ENCODE results near the gene GLRX. TPM values are rescaled to one million over a fixed set of nuclear protein-coding genes. Genes with fewer than 3 reads are reported as not detected.

GLRX gene
- total RNA-seq, 1 donor from 2014 or later: 32.8 TPM

DNA sequence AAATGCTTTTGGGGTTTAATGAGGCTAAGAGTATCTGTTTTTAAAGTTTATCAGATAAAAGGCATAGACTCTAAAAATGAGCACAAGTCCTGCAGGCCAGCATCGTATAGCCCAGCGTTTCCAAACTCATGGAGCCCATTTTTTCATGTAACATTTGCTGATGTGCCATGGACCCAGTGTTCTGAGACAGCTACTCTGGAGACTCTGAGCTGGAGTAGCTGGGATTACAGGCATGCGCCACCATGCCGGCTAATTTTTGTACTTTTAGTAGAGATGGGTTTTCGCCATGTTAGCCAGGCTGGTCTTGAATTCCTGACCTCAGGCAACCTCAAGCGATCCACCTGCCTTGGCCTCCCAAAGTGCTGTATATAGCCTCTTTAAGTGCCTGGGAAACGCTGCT is 15.8 kb downstream of the GLRX start:
- peaks cover 37% of the 10 kb centered on the region for H3K4me1 Mint-ChIP-seq (ENCODE audit: unreplicated experiment)
- no peak for DNase-seq (ENCODE audit: extremely low spot score, unreplicated experiment)
- peaks cover 10% of the 10 kb centered on the region for H3K36me3 Mint-ChIP-seq (ENCODE audit: unreplicated experiment)
- H3K9me3 Mint-ChIP-seq (ENCODE audit: unreplicated experiment): peaks cover 5% of the 10 kb centered on the region
- H3K4me3 Mint-ChIP-seq (ENCODE audit: unreplicated experiment): no peak overlapping the region
- H3K27me3 Mint-ChIP-seq (ENCODE audit: unreplicated experiment): no peaks in the 10 kb centered on the region
- TF ChIP-seq CTCF (IDR thresholded peaks at IDR 0.05): no peak
- no peak overlapping the region for H3K27ac Mint-ChIP-seq (ENCODE audit: unreplicated experiment)

- Mint-ChIP-seq H3K36me3 (ENCODE audit: unreplicated experiment) (peaks cover 13% of the 10 kb centered on the region), H3K27ac (ENCODE audit: unreplicated experiment) (no peak overlapping the region), H3K9me3 (ENCODE audit: unreplicated experiment) (peaks cover 5% of the 10 kb centered on the region), H3K27me3 (ENCODE audit: unreplicated experiment) (no peaks in the 10 kb centered on the region), H3K4me3 (ENCODE audit: unreplicated experiment) (no peak overlapping the region), H3K4me1 (ENCODE audit: unreplicated experiment) (peaks cover 23% of the 10 kb centered on the region)
- TF ChIP-seq CTCF (IDR thresholded peaks at IDR 0.05): no peak
- DNase-seq (ENCODE audit: extremely low spot score, unreplicated experiment): no peak
These were observed 17.6 kb downstream of the GLRX start for GRCh38 chr5:95804736-95805539.

DNA sequence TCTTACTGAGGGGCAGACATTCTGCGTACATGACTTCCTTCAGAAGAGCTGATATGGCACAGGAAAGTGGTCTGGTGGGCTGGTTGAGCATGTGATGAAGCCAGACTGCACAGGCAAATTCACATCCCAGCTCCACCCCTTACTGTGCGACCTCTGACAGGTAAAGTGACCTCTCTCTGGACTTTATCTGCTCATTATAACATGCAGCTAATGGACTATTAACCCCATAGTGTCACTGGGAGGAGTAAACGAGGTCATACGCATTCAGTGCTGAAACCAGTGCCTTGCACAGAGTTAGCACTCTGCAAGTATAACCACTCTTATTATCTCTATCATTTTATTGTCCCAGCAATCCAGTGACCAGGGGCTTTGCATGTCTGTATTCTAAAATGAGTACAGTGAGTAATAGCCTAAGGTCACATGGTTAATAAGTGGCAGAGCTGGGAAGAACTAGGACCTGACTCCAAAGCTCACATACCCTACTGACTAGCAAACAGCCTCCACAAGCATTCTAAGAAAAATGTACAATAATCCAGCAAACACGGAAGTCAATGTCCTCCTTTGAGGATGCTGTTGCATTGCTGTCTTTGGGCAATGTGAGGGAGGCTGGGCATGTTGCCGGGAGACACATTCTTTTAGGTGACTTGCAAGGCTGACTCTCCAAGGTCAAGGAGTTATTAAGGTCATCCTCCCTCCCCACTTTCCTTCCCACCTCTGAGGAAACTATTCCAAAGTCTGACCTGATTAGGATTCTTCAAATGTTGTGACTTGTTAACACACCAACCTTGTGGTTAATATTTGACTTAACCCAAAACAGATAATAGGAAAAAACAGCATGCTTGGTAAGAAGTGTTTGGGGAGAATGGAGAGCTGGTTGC is 19.0 kb downstream of the GLRX start:
- H3K4me3 Mint-ChIP-seq (ENCODE audit: unreplicated experiment): no peak overlapping the region
- H3K9me3 Mint-ChIP-seq (ENCODE audit: unreplicated experiment): peaks cover 5% of the 10 kb centered on the region
- TF ChIP-seq CTCF (IDR thresholded peaks at IDR 0.05): no peak
- H3K27ac Mint-ChIP-seq (ENCODE audit: unreplicated experiment): no peak overlapping the region
- peaks cover 18% of the 10 kb centered on the region for H3K36me3 Mint-ChIP-seq (ENCODE audit: unreplicated experiment)
- no peaks in the 10 kb centered on the region for H3K27me3 Mint-ChIP-seq (ENCODE audit: unreplicated experiment)
- peak; percentile 48 for DNase-seq (ENCODE audit: extremely low spot score, unreplicated experiment)
- peaks cover 9% of the 10 kb centered on the region for H3K4me1 Mint-ChIP-seq (ENCODE audit: unreplicated experiment)

GRCh38 chr5:95801961-95802360 is 20.6 kb downstream of the GLRX start:
- peak; percentile 17 for DNase-seq (ENCODE audit: extremely low spot score, unreplicated experiment)
- no peak overlapping the region for H3K27ac Mint-ChIP-seq (ENCODE audit: unreplicated experiment)
- peaks cover 3% of the 10 kb centered on the region for H3K4me1 Mint-ChIP-seq (ENCODE audit: unreplicated experiment)
- H3K27me3 Mint-ChIP-seq (ENCODE audit: unreplicated experiment): no peaks in the 10 kb centered on the region
- peaks cover 5% of the 10 kb centered on the region for H3K9me3 Mint-ChIP-seq (ENCODE audit: unreplicated experiment)
- H3K4me3 Mint-ChIP-seq (ENCODE audit: unreplicated experiment): no peak overlapping the region
- no peak for TF ChIP-seq CTCF (IDR thresholded peaks at IDR 0.05)
- H3K36me3 Mint-ChIP-seq (ENCODE audit: unreplicated experiment): peaks cover 27% of the 10 kb centered on the region

DNA sequence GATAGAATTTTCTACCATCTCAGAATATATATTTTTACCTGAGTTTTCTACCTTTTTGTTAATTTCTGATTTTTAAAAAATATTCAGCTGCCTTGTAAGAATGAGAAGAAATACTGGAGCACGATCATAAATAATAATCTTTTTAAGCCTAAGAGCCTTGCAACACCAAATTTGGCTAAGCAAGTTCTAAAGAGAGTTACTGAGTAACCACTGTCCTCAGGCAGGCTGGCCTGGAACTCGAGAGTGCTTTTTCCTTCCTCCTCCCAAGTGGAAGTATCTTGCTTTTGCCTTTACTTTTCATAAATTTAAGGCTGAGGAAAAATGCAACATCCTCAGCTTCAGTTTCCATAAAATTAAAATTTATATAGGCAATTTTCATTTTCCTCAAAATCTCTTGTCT is 21.0 kb downstream of the GLRX start:
- Mint-ChIP-seq H3K27ac (ENCODE audit: unreplicated experiment) (no peak overlapping the region), H3K4me3 (ENCODE audit: unreplicated experiment) (no peak overlapping the region), H3K9me3 (ENCODE audit: unreplicated experiment) (peaks cover 5% of the 10 kb centered on the region), H3K36me3 (ENCODE audit: unreplicated experiment) (peaks cover 27% of the 10 kb centered on the region), H3K4me1 (ENCODE audit: unreplicated experiment) (peaks cover 3% of the 10 kb centered on the region), H3K27me3 (ENCODE audit: unreplicated experiment) (no peaks in the 10 kb centered on the region)
- no peak for TF ChIP-seq CTCF (IDR thresholded peaks at IDR 0.05)
- DNase-seq (ENCODE audit: extremely low spot score, unreplicated experiment): no peak

All from osteocyte (in vitro differentiated cells).